HG03175 (cell line): ENCODE measurements around the gene ORM2.
"Not testable (repeated sequence)": the region's sequence is repeated elsewhere in the genome, so short reads cannot be mapped to it uniquely, and the experiment has no call there.

Source experiments
- ATAC-seq: cut with Tn5 transposase; IDR thresholded peaks from one replicate; pipeline ENCODE4 v1.9.1; 2021; ENCODE audit warnings: mild to moderate bottlenecking, moderate library complexity; ENCODE audit not compliant: unreplicated experiment

ORM2 gene

DNA sequence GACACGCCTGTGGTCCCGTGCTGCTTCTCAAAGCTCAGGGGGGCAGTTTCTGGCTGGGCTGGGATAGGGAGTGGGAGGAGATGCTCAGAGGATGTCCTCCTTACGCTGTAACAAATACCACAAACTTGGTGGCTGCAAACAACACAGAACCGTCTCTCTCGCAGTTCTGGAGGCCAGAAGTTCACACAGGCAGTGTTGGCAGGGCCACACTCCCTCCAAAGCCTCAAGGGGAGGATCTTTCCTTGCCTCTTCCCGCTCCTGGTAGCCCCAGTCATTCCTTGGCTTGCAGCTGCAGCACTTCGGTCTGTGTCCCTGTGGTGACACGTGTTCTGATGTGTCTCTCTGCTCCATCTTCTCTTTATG lies 17.2 kb upstream of the ORM2 start:
- no peak for ATAC-seq

DNA sequence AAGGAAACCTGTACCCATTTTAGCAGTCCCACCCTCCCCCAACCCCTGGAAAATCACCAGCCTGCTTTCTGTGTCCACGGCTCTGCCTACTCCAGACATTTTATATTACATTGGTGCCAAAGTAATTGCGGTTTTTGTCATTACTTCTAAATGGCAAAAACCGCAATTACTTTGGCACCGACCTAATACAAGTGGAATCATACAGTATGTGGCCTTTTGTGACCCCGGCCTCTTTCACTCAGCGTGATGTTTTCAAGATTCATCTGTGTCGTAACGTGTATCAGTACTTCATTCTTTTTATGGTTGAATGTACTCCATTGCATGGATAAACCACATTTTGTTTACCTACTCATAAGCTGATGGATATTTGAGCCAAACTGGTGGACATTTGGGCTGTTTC lies 16.5 kb upstream of the ORM2 start:
- ATAC-seq: no peak

DNA sequence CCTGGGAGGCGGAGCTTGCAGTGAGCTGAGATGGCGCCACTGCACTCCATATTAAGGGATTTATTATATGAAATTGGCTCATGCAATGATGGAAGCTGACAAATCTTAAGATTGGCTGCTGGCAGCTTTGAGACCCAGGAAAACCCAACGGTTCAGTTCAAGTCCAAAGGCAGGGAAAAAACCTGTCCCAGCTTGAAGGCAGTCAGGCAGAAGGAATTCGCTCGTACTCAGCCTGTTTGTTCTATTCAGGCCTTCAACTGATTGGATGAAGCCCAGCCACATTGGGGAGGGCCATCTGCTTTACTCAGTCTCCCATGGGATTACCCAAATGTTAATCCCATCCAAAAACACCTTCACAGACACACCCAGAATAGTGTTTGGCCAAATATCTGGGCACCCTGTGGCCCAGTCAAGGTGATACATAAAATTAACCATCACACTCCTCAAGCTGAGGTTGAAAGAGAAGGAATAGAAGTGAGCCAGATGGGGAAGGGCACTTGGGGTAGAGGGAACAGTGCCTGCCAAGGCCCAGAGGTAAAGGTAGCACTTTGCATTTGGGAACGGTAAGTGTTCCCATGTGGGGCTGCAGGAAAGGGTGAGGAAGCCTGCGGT lies 15.3 kb upstream of the ORM2 start:
- ATAC-seq: no peak

DNA sequence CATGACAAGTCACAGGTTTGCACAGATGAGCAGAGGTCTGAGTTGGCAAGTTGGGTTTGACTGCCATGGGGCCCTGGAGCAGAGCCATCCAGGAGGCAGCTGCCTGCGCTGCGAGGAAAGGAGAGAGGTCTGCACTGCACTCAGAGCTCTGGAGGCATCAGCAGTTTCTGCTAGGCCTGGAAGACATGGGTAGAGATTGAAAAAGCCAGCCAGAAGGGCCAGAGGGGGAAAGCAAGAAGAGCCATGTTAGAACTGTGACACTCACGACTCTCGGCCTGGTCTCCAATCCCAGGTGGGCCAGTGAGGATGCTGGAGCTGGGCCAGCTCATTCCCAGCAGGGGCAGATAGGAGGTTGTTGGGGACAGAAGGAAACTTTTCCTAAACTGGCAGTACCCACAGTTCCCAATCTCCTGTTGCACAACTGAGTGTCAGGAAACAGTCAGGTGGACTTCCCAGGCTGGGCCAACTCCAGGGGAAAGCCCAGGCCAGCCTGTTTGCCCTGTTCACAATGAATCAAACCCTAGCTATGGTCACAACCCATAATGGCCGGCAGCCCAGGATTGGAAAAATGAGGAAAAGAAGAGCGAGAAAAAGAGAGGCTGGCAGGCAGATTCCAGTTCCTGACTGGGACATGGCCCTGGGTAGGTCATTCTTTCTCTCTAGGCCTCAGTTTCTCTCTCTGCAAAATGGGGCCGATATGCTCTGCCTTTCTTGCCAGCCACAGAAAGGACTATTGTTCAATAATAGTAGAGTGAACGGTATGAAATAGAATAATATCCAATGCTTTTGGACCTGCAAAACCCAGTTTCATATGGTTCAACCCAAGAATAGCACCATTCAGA lies 14.6 kb upstream of the ORM2 start:
- no peak for ATAC-seq

DNA sequence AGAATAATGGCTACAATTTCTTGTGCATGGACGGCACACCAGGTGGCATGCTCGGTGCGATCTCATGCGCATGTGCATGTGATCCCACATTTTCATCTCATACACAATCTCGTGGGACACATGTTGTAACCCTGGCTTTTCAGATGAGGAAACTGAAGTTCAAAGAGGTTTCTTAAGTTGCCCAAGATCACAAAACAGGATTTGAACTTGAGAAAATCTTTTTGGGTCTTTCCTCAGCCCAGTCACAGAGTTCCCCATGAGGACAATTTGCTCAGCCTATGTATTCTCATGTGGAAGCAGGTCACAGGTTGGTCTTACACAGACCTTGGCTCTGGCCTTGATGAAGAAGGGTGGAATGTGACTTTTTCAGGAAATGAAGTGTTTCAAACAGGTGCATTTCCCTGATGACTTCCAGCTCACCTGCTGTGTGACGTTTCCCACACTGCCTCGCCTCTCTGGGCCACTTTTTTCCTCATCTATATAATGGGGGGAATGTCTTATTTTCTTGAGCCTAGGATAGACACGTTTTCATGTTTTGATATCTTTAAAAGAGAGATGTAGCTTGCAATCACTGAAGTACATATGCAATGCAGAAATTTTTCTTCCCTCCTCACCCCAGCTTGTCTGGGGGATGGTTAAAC lies 13.8 kb upstream of the ORM2 start:
- ATAC-seq: no peak

DNA sequence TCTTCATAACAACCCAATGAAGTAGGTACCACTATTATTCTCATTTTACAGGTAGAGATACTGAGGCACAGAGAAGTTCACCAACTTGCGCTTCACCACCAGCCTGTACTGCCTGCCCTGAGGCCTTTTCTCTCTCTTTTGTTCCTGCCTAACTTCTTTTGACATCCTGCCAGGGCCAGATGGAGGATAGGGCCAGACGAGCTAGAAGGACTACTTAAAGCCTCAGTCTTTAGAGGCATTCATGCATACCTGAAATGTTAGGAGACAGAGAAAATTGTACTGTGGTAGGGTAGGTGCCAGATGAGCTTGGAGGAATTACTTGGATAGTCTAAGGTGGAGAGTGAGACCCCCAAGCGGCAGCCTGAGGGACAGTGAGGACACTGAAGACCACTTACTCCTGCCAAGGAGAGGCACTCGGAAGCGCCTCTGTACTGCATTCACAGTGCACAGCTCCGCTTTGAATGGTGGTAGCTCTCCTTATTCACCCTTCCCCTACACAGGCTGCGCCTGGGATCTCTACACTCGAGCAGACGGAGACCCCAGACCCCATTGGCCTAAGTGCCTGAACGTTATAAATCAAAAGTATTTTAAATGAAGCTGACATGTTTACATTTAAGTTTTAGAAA lies 13.0 kb upstream of the ORM2 start:
- no peak for ATAC-seq

DNA sequence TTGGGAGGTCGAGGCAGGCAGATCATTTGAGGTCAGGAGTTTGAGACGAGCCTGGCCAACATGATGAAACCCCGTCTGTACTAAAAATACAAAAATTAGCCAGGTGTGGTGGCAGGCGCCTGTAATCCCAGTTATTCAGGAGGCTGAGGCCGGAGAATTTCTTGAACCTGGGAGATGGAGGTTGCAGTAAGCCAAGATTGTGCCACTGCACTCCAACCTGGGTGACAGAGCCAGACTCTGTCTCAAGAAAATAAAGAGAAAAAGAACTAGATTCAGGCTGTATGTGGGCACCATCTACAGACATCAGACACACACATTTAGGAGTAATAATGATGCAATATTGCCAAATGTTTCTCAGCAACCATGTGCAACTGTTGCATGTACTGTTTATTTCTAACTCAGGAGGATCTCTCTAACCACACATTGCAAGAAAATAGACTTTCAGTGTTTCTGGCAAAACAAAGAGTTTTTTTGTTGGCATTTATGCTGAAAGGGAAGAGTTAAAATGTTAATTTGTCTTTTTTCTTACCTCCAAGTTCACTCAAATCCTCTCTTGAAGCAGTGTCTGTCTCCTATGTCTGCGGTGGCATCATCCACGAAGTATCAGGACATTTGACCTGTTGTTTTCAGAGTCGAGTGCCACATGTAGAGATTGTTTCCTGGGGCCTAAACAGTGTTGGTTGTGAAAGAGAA lies 11.9 kb upstream of the ORM2 start:
- no peak for ATAC-seq

DNA sequence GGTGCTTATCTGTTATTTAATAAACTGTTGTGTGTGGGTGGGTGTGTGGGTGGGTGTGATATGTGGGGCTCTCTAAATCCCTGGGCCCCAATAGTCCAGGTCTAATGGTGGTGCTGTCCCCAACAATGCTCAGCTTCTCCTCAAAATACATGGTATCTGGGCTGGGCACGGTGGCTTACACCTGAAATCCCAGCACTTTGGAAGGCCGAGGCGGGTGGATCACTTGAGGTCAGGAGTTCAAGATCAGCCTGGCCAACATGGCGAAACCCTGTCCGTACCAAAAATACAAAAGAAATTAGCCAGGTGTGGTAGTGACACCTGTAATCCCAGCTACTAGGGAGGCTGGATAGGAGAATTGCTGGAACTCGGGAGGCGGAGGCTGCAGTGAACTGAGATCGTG lies 11.3 kb upstream of the ORM2 start:
- ATAC-seq: no peak

DNA sequence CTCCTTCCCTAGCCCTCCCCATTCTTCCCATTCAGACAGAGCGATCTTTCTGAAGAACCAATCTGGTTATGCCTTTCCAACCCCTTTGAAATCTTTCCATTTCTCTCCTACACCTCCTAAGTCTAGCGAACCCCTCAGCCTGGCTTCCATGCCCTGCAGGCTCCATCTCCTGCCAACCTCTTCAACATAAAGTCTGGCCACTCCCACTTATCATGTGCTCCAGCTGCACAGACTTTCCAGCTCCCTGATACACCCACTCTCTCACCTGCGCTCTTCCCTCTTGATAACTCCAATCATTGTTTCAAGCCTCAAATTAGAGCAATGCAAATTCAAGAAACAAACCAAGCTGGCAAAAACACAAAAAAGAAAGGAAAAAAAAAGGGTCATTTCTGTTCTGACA lies 10.5 kb upstream of the ORM2 start:
- no peak for ATAC-seq

DNA sequence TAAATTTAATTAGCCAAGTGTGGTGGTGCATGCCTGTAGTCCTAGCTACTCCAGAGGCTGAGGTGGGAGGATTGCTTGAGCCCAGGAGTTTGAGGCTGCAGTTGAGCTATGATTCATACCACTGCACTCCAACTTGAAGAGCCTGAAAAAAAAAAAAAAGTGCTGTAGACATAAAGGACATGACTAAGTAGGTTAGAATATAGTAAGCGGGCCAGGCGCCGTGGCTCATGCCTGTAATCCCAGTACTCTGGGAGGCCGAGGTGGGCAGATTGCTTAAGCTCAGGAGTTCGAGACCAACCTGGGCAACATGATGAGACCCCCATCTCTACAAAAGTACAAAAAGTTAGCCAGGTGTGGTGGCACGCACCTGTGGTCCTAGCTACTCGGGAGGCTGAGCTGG lies 9.0 kb upstream of the ORM2 start:
- not testable (repeated sequence) for ATAC-seq

DNA sequence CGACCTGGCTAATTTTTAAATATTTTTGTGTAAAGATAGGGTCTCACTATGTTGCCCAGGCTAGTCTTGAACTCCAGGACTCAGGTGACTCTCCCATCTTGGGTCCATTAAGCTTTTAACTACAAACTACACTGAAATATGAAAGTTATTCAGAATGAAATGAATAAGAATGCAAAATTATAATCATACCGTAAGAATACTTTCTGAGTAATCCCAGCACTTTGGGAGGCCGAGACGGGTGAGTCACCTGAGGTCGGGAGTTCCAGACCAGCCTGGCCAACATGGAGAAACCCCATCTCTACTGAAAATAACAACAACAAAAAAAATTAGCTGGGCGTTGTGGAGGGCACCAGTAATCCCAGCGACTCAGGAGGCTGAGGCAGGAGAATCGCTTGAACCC lies 7.9 kb upstream of the ORM2 start:
- ATAC-seq: no peak

DNA sequence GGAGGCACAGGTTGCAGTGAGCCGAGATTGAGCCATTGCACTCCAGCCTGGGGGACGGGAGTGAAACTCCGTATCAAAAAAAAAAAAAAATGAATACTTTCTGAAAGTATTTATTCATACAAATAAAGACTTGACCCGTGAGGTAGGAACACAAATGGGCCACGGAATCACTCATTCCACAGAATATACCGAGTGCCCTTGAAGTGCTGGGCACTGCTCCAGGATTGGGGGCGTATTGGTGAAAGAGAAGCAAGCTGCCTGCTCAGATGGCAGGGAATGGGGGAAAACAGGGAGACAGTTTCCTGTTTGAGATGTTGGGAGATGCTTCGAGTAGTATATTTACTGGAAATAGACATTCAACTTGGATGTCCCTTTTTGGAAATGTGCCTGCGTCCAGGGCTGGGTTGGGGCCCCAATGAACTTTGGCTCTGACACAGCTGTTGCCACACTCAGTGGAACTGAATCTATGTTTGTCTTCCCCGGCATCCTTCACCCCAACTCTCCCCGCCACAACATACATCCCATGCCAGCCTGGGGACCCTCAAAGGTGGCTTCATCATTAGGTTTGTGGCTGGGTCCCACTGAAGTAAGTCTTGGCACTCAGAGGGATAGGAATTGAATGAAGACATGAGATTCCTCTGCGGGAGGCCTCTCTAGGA lies 7.4 kb upstream of the ORM2 start:
- ATAC-seq: not testable (repeated sequence)

DNA sequence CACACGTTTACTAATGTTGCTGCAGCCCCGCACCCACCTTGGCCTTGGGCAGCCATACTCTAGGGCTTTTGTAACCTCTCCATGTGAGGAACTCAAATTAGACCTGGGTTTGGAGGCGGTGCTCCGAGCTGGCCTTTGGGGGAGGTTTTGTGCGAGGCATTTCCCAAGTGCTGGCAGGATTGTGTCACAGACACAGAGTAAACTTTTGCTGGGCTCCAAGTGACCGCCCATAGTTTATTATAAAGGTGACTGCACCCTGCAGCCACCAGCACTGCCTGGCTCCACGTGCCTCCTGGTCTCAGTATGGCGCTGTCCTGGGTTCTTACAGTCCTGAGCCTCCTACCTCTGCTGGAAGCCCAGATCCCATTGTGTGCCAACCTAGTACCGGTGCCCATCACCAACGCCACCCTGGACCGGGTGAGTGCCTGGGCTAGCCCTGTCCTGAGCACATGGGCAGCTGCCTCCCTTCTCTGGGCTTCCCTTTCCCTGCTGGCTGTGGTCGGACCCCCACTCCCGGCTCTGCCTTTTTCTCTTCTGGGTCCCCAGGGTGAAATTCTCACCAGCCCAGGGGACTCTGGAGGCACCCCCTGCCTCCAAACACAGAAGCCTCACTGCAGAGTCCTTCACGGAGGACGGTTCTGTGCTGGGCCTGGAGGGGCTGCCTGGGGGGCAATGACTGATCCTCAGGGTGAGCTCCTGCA lies 6.7 kb upstream of the ORM2 start, which contains the start of gene ORM1:
TSS of gene ORM1 (plus strand) at position 268 of the 701 bp plus-strand sequence. CDS start at position 304, 36 bp downstream.
- ATAC-seq: not testable (repeated sequence)

DNA sequence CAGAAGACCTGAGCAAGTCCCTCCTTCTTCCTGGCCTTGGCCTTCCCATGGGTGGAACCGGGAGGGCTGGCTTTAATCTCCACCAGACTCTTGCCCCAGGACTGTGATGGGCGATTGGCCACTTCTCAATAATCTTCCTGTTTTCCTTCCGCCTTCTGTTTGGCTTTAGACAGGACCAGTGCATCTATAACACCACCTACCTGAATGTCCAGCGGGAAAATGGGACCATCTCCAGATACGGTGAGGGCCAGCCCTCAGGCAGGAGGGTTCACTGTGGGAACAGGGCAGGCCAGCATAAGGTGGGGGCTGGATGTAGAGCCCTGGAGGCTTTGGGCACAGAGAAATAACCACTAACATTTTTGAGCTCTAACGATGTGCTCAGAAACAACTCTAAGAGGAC lies 5.8 kb upstream of the ORM2 start:
- ATAC-seq: not testable (repeated sequence)

DNA sequence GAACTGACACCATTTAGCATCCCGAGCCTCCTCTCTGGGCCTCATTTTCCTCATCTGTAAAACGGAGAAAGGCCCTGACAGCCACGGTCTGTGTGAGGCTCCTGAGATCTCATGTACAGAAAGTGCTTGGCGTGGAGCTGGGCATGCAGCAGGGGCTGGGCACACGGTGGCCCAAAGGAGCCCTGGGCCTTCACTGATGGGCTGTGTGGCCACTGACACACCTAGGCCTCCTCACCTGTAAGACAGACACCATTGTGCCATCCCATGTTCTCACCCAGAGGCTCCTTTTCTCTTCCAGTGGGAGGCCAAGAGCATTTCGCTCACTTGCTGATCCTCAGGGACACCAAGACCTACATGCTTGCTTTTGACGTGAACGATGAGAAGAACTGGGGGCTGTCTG lies 5.2 kb upstream of the ORM2 start:
- ATAC-seq: no peak

DNA sequence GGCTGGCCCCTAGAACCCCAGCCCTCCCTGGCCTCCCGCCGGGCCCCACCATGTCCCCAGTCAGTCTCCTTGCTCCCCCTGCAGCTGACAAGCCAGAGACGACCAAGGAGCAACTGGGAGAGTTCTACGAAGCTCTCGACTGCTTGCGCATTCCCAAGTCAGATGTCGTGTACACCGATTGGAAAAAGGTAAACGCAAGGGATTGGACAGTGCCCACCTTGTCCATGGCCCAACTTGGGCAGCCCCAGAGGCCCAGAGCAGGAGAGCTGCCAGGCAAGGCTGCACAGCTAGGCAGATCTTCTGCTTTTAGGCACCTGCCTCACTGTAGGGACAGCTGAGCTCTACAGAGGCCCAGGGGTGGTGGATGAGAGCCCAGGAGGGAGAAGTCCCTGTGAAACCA lies 4.7 kb upstream of the ORM2 start:
- not testable (repeated sequence) for ATAC-seq

DNA sequence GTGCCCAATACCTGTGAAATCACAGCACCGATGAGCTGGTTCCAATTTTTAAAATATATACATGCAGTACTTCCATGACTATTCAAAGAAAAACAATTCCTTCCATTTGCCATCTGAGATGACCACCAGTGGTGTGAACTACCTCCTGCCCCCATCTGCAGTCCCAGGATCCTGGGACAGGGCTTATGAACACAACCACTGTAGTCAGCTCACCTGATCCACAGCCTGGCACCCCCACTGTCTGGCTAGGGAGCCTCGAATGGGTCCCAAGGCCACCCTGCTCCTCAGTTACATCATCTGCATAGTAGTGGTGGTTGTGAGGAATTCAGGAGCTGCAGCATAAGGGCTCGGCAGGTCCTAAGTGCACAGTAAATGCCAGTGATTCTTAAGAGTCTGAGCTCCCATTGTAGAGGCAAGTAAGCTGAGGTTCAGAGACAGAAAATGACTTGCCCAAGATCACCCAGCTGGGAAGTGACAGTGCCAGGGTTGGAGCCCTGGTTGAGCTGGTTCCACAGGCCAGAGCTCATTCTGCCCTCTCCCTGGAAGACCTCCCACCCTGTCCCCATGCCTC lies 3.9 kb upstream of the ORM2 start:
- ATAC-seq: not testable (repeated sequence)

DNA sequence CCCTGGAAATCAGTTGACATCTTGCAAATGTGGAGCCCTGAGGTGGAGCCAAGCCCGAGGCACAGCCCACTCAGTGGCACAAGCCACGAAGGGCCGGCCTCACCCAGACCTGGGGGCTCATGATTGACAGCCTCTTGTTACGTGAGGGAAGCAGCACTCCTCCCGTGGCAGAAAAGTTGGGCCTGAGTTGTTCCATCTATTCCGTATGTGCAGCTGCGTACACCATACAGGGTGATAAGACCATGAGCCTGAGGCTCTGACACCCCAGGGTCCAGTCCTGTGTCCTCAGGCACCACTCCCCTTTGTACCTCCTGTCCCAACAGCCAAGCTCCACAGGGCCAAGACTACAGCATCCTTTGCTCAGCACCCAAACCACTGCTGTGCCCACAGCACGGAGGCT lies 1.9 kb upstream of the ORM2 start:
- no peak for ATAC-seq

DNA sequence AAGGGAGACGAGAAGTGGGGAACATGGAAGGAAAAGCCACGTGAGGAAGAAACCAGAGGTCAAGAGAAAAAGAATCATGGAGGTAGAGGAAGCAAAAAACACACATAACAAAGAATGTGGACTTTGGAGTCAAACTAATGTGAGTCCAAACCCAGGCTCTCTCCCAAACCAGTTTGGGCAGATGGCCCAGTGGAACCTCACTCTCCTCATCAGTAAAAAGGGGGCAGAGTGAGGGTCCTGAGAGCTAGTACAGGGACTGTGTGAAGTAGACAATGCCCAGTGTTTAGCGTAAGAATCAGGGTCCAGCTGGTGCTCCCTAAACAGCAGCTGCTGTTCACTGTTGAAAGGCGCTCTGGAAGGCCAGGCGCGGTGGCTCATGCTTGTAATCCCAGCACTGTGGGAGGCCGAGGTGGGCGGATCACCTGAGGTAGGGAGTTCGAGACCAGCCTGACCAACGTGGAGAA lies 1.3 kb upstream of the ORM2 start:
- not testable (repeated sequence) for ATAC-seq
